ENCODE data around the gene LAPTM4A. TPM values are rescaled to one million over a fixed set of nuclear protein-coding genes. Genes with fewer than 3 reads are reported as not detected.

LAPTM4A gene
- total and polyA plus RNA-seq, 2 of the 4 experiments (the other 2 are of a cell fraction): 97.7 to 401 TPM

GRCh38 chr2:20021405-20022009 is 29.9 kb downstream of the LAPTM4A start:
- Histone ChIP-seq H4K91ac (ENCODE audit: insufficient read depth, low read depth, low read length) (no peak overlapping the region), H3K23ac (ENCODE audit: low read depth, low read length) (no peak overlapping the region), H2BK120ac (ENCODE audit: low read depth, low read length) (no peak overlapping the region), H3K4me1 (ENCODE audit: control insufficient read depth, insufficient read depth, low read length) (no peaks in the 10 kb centered on the region), H2AK5ac (ENCODE audit: low read depth, low read length) (no peak overlapping the region), H3K9me1 (ENCODE audit: insufficient read depth, low read length) (peaks cover 3% of the 10 kb centered on the region; the same call in 1 of the 2 replicates), H2AFZ (replicated peaks; ENCODE audit: low read length, poor library complexity) (no peak overlapping the region), H3K36me3 (ENCODE audit: control insufficient read depth, insufficient read depth, low read length) (no peaks in the 10 kb centered on the region; the same call in 1 of the 2 replicates), H2BK5ac (ENCODE audit: low read depth, low read length, poor library complexity, severe bottlenecking) (no peak overlapping the region), H3K27ac (ENCODE audit: insufficient read depth, low read length) (no peak overlapping the region), H2BK15ac (ENCODE audit: low read depth, low read length) (no peak overlapping the region), H3K4me3 (ENCODE audit: insufficient read depth, low read depth, low read length) (no peak overlapping the region), H3K14ac (replicated peaks; ENCODE audit: low read depth, low read length) (no peak overlapping the region), H3K4ac (ENCODE audit: low read depth, low read length) (no peak overlapping the region), H3K79me1 (ENCODE audit: low read depth in 1 of 2, low read length in 2 of 2) (no peaks in the 10 kb centered on the region), H4K5ac (ENCODE audit: low read depth, low read length) (no peak overlapping the region), H3K4me2 (ENCODE audit: low read depth, low read length) (no peak overlapping the region), H4K8ac (ENCODE audit: low read depth in 2 of 2, low read length in 2 of 2) (no peak overlapping the region), H4K20me1 (ENCODE audit: insufficient read depth, low read length) (no peaks in the 10 kb centered on the region; the same call in 1 of the 2 replicates), H3K9ac (ENCODE audit: low read depth, low read length) (no peak overlapping the region), H3K18ac (ENCODE audit: low read depth, low read length) (no peak overlapping the region), H2AK9ac (replicated peaks; ENCODE audit: low read depth, low read length, poor library complexity) (no peak overlapping the region), H3K9me3 (ENCODE audit: control insufficient read depth, insufficient read depth, low read length) (peaks cover 11% of the 10 kb centered on the region), H3K56ac (ENCODE audit: extremely low read depth, insufficient read depth, low read length) (no peak overlapping the region), H3K27me3 (ENCODE audit: control insufficient read depth, insufficient read depth, low read length) (no peaks in the 10 kb centered on the region), H2BK20ac (ENCODE audit: low read depth, low read length) (no peak overlapping the region)
- ChIA-PET CTCF (no interaction called here), POLR2A (ENCODE audit: unreplicated experiment) (no interaction called here)
- no peak for TF ChIP-seq NFE2L2 (IDR thresholded peaks at IDR 0.05; ENCODE audit: low read depth, low read length)
- no peak for TF ChIP-seq RFX5 (IDR thresholded peaks at IDR 0.05; ENCODE audit: low read depth, low read length)
- 0 out of 2 replicates have a peak, but pooled peaks have one; percentile 41 for TF ChIP-seq CEBPB (IDR thresholded peaks at IDR 0.05; ENCODE audit: low read depth, low read length)
- DNase-seq: no peak
- WGBS, 2 experiments (ENCODE audit: extremely low coverage in 2 of 2, insufficient read length in 1 of 2): 94% methylated on average over 3 of the region's 3 CpGs; no CpG with 5 or more reads in 1 of the 2 experiments
- BruUV-seq (replicated peaks): no TSS peak
- in situ Hi-C loops (cut with MboI; ENCODE audit: low sequenced_read_pairs) (loop anchor here (10.0 kb wide), 1 partner anchor 57 kb away; no protein-coding TSS in a partner anchor), intact Hi-C loops (cut with micrococcal nuclease) (no loop called here), dilution Hi-C loops (cut with HindIII; ENCODE audit: low sequenced_read_pairs, unreplicated experiment) (no loop called here)
- ATAC-seq (ENCODE audit: low read depth): no peak
